HEK293 (cell line): ENCODE results near the gene DYRK2.

Source experiments
- BCL11A ChIP-seq: fragments of 450-650 bp; formaldehyde crosslinking; IDR thresholded peaks from 2 replicates; pipeline ENCODE4 v1.5.1; 2016; ENCODE audit warnings: low read depth, missing biosample characterization, missing genetic modification characterization
- HOXC10 ChIP-seq: sonication (generic); formaldehyde crosslinking; IDR thresholded peaks from 2 replicates; pipeline ENCODE4 v1.8.1; 2023; ENCODE audit warnings: mild to moderate bottlenecking, missing genetic modification reagents
- INSM2 ChIP-seq: fragments of 450-650 bp; formaldehyde crosslinking; IDR thresholded peaks from 2 replicates; pipeline ENCODE4 v1.5.1; 2016; ENCODE audit warnings: missing biosample characterization, missing genetic modification characterization
- SCRT2 ChIP-seq: fragments of 450-650 bp; formaldehyde crosslinking; IDR thresholded peaks from 2 replicates; pipeline ENCODE4 v1.5.1; 2016; ENCODE audit warnings: missing biosample characterization, missing genetic modification characterization
- TCF7L2 ChIP-seq: IDR thresholded peaks from 2 replicates; pipeline ENCODE4 v1.6.1; 2011; ENCODE audit warnings: low read depth, mild to moderate bottlenecking, inconsistent platforms, low read length, moderate library complexity, borderline replicate concordance
- WT1 ChIP-seq: fragments of 450-650 bp; formaldehyde crosslinking; IDR thresholded peaks from 2 replicates; pipeline ENCODE4 v1.5.1; 2016; ENCODE audit warnings: missing biosample characterization, missing genetic modification characterization
- YY1 ChIP-seq: fragments of 450-650 bp; formaldehyde crosslinking; IDR thresholded peaks from 2 replicates; pipeline ENCODE4 v1.5.1; 2018; ENCODE audit warnings: missing biosample characterization, missing genetic modification characterization
- ZEB2 ChIP-seq: fragments of 450-650 bp; formaldehyde crosslinking; IDR thresholded peaks from 2 replicates; pipeline ENCODE4 v1.5.1; 2016; ENCODE audit warnings: missing biosample characterization, missing genetic modification characterization
- ZFHX2 ChIP-seq: fragments of 450-650 bp; formaldehyde crosslinking; conservative IDR thresholded peaks from 2 replicates; pipeline ENCODE4 v1.5.1; 2016; ENCODE audit warnings: missing biosample characterization, missing genetic modification characterization
- ZIC2 ChIP-seq: fragments of 450-650 bp; formaldehyde crosslinking; IDR thresholded peaks from 2 replicates; pipeline ENCODE4 v1.5.1; 2016; ENCODE audit warnings: missing biosample characterization, missing genetic modification characterization
- ZNF138 ChIP-seq: fragments of 450-650 bp; formaldehyde crosslinking; IDR thresholded peaks from 2 replicates; pipeline ENCODE4 v1.5.1; 2016; ENCODE audit warnings: missing biosample characterization, missing genetic modification characterization, borderline replicate concordance
- ZNF211 ChIP-seq: fragments of 450-650 bp; formaldehyde crosslinking; IDR thresholded peaks from 2 replicates; pipeline ENCODE4 v1.5.1; 2016; ENCODE audit warnings: low read depth, missing biosample characterization, missing genetic modification characterization
- ZNF335 ChIP-seq: fragments of 450-650 bp; formaldehyde crosslinking; conservative IDR thresholded peaks from 2 replicates; pipeline ENCODE4 v1.5.1; 2016; ENCODE audit warnings: missing biosample characterization, missing genetic modification characterization
- ZNF391 ChIP-seq: fragments of 450-650 bp; formaldehyde crosslinking; IDR thresholded peaks from 2 replicates; pipeline ENCODE4 v1.5.1; 2016; ENCODE audit warnings: low read depth, missing biosample characterization, missing genetic modification characterization, borderline replicate concordance
- ZNF549 ChIP-seq: fragments of 450-650 bp; IDR thresholded peaks from 2 replicates; pipeline ENCODE4 v1.5.1; 2018; ENCODE audit warnings: missing biosample characterization, missing genetic modification characterization, mild to moderate bottlenecking, inconsistent platforms, moderate library complexity
- ZNF571 ChIP-seq: fragments of 450-650 bp; formaldehyde crosslinking; IDR thresholded peaks from 2 replicates; pipeline ENCODE4 v1.5.0; 2017; ENCODE audit warnings: missing biosample characterization, missing genetic modification characterization
- ZNF621 ChIP-seq: fragments of 450-650 bp; formaldehyde crosslinking; IDR thresholded peaks from 2 replicates; pipeline ENCODE4 v1.5.1; 2017; ENCODE audit warnings: missing biosample characterization, missing genetic modification characterization
- ZNF664 ChIP-seq: fragments of 450-650 bp; formaldehyde crosslinking; IDR thresholded peaks from 2 replicates; pipeline ENCODE4 v1.5.1; 2016; ENCODE audit warnings: missing biosample characterization, missing genetic modification characterization
- ZNF843 ChIP-seq: fragments of 450-650 bp; formaldehyde crosslinking; IDR thresholded peaks from 2 replicates; pipeline ENCODE4 v1.5.1; 2016; ENCODE audit warnings: missing biosample characterization, missing genetic modification characterization
- ZSCAN23 ChIP-seq: fragments of 450-650 bp; formaldehyde crosslinking; IDR thresholded peaks from 2 replicates; pipeline ENCODE4 v1.5.1; 2016; ENCODE audit warnings: missing biosample characterization, missing genetic modification characterization
- TF ChIP-seq, protein P1 (sequence below): fragments of 450-650 bp; formaldehyde crosslinking; IDR thresholded peaks from 2 replicates; pipeline ENCODE4 v1.5.1; 2016; ENCODE audit warnings: missing biosample characterization, missing genetic modification characterization, borderline replicate concordance
- TF ChIP-seq, protein P2 (sequence below): fragments of 450-650 bp; formaldehyde crosslinking; IDR thresholded peaks from 2 replicates; pipeline ENCODE4 v1.5.1; 2016; ENCODE audit warnings: missing biosample characterization, missing genetic modification characterization, low read depth
- TF ChIP-seq, protein P3 (sequence below): fragments of 450-650 bp; formaldehyde crosslinking; IDR thresholded peaks from 2 replicates; pipeline ENCODE4 v1.5.1; 2016; ENCODE audit warnings: missing biosample characterization, missing genetic modification characterization
- TF ChIP-seq, protein P4 (sequence below): fragments of 450-650 bp; formaldehyde crosslinking; IDR thresholded peaks from 2 replicates; pipeline ENCODE4 v1.5.1; 2016; ENCODE audit warnings: missing biosample characterization, missing genetic modification characterization

DYRK2 gene

GRCh38 chr12:67647799-67648520, 585 bp upstream of the DYRK2 start (continued):
- TF ChIP-seq, protein P1, sequence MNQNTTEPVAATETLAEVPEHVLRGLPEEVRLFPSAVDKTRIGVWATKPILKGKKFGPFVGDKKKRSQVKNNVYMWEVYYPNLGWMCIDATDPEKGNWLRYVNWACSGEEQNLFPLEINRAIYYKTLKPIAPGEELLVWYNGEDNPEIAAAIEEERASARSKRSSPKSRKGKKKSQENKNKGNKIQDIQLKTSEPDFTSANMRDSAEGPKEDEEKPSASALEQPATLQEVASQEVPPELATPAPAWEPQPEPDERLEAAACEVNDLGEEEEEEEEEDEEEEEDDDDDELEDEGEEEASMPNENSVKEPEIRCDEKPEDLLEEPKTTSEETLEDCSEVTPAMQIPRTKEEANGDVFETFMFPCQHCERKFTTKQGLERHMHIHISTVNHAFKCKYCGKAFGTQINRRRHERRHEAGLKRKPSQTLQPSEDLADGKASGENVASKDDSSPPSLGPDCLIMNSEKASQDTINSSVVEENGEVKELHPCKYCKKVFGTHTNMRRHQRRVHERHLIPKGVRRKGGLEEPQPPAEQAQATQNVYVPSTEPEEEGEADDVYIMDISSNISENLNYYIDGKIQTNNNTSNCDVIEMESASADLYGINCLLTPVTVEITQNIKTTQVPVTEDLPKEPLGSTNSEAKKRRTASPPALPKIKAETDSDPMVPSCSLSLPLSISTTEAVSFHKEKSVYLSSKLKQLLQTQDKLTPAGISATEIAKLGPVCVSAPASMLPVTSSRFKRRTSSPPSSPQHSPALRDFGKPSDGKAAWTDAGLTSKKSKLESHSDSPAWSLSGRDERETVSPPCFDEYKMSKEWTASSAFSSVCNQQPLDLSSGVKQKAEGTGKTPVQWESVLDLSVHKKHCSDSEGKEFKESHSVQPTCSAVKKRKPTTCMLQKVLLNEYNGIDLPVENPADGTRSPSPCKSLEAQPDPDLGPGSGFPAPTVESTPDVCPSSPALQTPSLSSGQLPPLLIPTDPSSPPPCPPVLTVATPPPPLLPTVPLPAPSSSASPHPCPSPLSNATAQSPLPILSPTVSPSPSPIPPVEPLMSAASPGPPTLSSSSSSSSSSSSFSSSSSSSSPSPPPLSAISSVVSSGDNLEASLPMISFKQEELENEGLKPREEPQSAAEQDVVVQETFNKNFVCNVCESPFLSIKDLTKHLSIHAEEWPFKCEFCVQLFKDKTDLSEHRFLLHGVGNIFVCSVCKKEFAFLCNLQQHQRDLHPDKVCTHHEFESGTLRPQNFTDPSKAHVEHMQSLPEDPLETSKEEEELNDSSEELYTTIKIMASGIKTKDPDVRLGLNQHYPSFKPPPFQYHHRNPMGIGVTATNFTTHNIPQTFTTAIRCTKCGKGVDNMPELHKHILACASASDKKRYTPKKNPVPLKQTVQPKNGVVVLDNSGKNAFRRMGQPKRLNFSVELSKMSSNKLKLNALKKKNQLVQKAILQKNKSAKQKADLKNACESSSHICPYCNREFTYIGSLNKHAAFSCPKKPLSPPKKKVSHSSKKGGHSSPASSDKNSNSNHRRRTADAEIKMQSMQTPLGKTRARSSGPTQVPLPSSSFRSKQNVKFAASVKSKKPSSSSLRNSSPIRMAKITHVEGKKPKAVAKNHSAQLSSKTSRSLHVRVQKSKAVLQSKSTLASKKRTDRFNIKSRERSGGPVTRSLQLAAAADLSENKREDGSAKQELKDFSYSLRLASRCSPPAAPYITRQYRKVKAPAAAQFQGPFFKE: no peak
- TF ChIP-seq ZNF138 (tag by site-specific recombination) (no peak), WT1 (tag by site-specific recombination) (peak; percentile 11; the same call in 1 of the 2 replicates), ZNF664 (tag by site-specific recombination) (no peak), ZNF335 (tag by site-specific recombination) (peak; percentile 69), BCL11A (tag by site-specific recombination) (no peak), ZNF843 (no peak), ZNF621 (tag by site-specific recombination) (no peak), ZNF549 (tag by site-specific recombination) (no peak), SCRT2 (tag by site-specific recombination) (no peak), ZIC2 (tag by site-specific recombination) (no peak), INSM2 (tag by site-specific recombination) (no peak), ZNF571 (tag by site-specific recombination) (no peak), TCF7L2 (no peak), ZEB2 (tag by site-specific recombination) (0 out of 2 replicates have a peak, but pooled peaks have one; percentile 51), YY1 (no peak), ZFHX2 (tag by site-specific recombination) (peak; percentile 46; the same call in 1 of the 2 replicates), ZNF211 (no peak), HOXC10 (no peak), ZNF391 (peak; percentile 31; the same call in 1 of the 2 replicates), ZSCAN23 (tag by site-specific recombination) (no peak)
- TF ChIP-seq, protein P2, sequence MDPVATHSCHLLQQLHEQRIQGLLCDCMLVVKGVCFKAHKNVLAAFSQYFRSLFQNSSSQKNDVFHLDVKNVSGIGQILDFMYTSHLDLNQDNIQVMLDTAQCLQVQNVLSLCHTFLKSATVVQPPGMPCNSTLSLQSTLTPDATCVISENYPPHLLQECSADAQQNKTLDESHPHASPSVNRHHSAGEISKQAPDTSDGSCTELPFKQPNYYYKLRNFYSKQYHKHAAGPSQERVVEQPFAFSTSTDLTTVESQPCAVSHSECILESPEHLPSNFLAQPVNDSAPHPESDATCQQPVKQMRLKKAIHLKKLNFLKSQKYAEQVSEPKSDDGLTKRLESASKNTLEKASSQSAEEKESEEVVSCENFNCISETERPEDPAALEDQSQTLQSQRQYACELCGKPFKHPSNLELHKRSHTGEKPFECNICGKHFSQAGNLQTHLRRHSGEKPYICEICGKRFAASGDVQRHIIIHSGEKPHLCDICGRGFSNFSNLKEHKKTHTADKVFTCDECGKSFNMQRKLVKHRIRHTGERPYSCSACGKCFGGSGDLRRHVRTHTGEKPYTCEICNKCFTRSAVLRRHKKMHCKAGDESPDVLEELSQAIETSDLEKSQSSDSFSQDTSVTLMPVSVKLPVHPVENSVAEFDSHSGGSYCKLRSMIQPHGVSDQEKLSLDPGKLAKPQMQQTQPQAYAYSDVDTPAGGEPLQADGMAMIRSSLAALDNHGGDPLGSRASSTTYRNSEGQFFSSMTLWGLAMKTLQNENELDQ: no peak
- TF ChIP-seq, protein P3, sequence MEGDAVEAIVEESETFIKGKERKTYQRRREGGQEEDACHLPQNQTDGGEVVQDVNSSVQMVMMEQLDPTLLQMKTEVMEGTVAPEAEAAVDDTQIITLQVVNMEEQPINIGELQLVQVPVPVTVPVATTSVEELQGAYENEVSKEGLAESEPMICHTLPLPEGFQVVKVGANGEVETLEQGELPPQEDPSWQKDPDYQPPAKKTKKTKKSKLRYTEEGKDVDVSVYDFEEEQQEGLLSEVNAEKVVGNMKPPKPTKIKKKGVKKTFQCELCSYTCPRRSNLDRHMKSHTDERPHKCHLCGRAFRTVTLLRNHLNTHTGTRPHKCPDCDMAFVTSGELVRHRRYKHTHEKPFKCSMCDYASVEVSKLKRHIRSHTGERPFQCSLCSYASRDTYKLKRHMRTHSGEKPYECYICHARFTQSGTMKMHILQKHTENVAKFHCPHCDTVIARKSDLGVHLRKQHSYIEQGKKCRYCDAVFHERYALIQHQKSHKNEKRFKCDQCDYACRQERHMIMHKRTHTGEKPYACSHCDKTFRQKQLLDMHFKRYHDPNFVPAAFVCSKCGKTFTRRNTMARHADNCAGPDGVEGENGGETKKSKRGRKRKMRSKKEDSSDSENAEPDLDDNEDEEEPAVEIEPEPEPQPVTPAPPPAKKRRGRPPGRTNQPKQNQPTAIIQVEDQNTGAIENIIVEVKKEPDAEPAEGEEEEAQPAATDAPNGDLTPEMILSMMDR: peak; percentile 61
- TF ChIP-seq, protein P4, sequence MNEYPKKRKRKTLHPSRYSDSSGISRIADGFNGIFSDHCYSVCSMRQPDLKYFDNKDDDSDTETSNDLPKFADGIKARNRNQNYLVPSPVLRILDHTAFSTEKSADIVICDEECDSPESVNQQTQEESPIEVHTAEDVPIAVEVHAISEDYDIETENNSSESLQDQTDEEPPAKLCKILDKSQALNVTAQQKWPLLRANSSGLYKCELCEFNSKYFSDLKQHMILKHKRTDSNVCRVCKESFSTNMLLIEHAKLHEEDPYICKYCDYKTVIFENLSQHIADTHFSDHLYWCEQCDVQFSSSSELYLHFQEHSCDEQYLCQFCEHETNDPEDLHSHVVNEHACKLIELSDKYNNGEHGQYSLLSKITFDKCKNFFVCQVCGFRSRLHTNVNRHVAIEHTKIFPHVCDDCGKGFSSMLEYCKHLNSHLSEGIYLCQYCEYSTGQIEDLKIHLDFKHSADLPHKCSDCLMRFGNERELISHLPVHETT (tag by site-specific recombination): no peak
